NCI-H2171 treated with DMSO at 0.1 percent for 48 hours (cell line): ENCODE results near the gene AADACL4.

Experiments
- DNase-seq: peaks from one replicate; lab custom pipeline; 2025; lab: John Stamatoyannopoulos, UW

AADACL4 gene

GRCh38 chr1:12613180-12613579 lies 30.7 kb upstream of the AADACL4 start:
- no peak for DNase-seq

- no peak for DNase-seq
Observed at GRCh38 chr1:12614402-12615158, 29.3 kb upstream of the AADACL4 start.

GRCh38 chr1:12615159-12615864 lies 28.6 kb upstream of the AADACL4 start:
- DNase-seq: no peak

GRCh38 chr1:12615865-12616708 lies 27.8 kb upstream of the AADACL4 start:
- no peak for DNase-seq

- DNase-seq: peak; percentile 38
Observed at GRCh38 chr1:12616709-12617373, 27.0 kb upstream of the AADACL4 start.

- DNase-seq: peak; percentile 68
Observed at GRCh38 chr1:12617511-12617900, 26.4 kb upstream of the AADACL4 start.

- peak; percentile 94 for DNase-seq
Observed at GRCh38 chr1:12617901-12618660, 25.8 kb upstream of the AADACL4 start, which contains the start of gene DHRS3. Gene DHRS3 (minus strand): TSS chr1:12618210. CDS start chr1:12617348, 862 bp downstream.

GRCh38 chr1:12618661-12618964 lies 25.3 kb upstream of the AADACL4 start:
- DNase-seq: peak; percentile 45

GRCh38 chr1:12618965-12619791 lies 24.7 kb upstream of the AADACL4 start:
- DNase-seq: peak; percentile 45

GRCh38 chr1:12619792-12620487 lies 23.9 kb upstream of the AADACL4 start:
- DNase-seq: peak; percentile 79

GRCh38 chr1:12620488-12620865 lies 23.4 kb upstream of the AADACL4 start:
- no peak for DNase-seq

- DNase-seq: no peak
Observed at GRCh38 chr1:12620931-12621330, 23.0 kb upstream of the AADACL4 start.

GRCh38 chr1:12621346-12622335 lies 22.2 kb upstream of the AADACL4 start:
- DNase-seq: no peak

- DNase-seq: no peak
Observed at GRCh38 chr1:12622506-12622905, 21.4 kb upstream of the AADACL4 start.

GRCh38 chr1:12625276-12625675 lies 18.6 kb upstream of the AADACL4 start:
- DNase-seq: no peak

GRCh38 chr1:12626888-12627287 lies 17.0 kb upstream of the AADACL4 start:
- no peak for DNase-seq

- DNase-seq: no peak
Observed at GRCh38 chr1:12627296-12627695, 16.6 kb upstream of the AADACL4 start.

- no peak for DNase-seq
Observed at GRCh38 chr1:12629511-12629956, 14.4 kb upstream of the AADACL4 start.
